Breast epithelium (tissue), 4 donors: ENCODE data around the gene MICAL2. TPM values are rescaled to one million over a fixed set of nuclear protein-coding genes. Genes with fewer than 3 reads are reported as not detected.

Experiments
- DNase-seq, 2 donors: peaks; one replicate each; pipeline ENCODE4 v3.0.0-alpha.2; 2019; ENCODE audit warnings: low spot score in 2 of 2
- H3K27ac ChIP-seq, 2 donors: fragments of 200-600 bp; sonication (generic) in 1 of 2; one replicate each; pipeline ENCODE4 v1.5.1; 2016 to 2019; ENCODE audit warnings: mild to moderate bottlenecking in 1 of 2
- H3K27me3 ChIP-seq, 2 donors: fragments of 200-600 bp; sonication (generic) in 1 of 2; one replicate each; pipeline versions ENCODE4 v1.5.1 to v1.6.0; 2017 to 2019; ENCODE audit warnings: control low read depth in 1 of 2, mild to moderate bottlenecking in 1 of 2
- H3K36me3 ChIP-seq: fragments of 200-600 bp; one replicate; pipeline ENCODE4 v1.5.1; 2019
- H3K4me1 ChIP-seq, 2 donors: fragments of 200-600 bp; sonication (generic); one replicate each; pipeline ENCODE4 v1.5.1; 2016 to 2019; ENCODE audit warnings: control low read depth in 1 of 2
- H3K4me3 ChIP-seq, 3 donors: fragments of 200-600 bp; sonication (generic); 1 replicate in 2 of 3; 2 replicates in 1 of 3; pipeline ENCODE4 v1.5.1; 2016 to 2019; ENCODE audit warnings: mild to moderate bottlenecking in 3 of 3, moderate library complexity in 2 of 3
- H3K9me3 ChIP-seq, 2 donors: fragments of 200-600 bp; sonication (generic) in 1 of 2; one replicate each; pipeline ENCODE4 v1.5.1; 2016 to 2019; ENCODE audit warnings: control low read depth in 1 of 2
- CTCF ChIP-seq, 3 donors: fragments of 450-650 bp; IDR thresholded peaks; one replicate each; pipeline ENCODE4 v1.5.1; 2016 to 2017; ENCODE audit warnings: antibody characterized with exemption in 3 of 3, mild to moderate bottlenecking in 3 of 3, moderate library complexity in 3 of 3
- POLR2A ChIP-seq: fragments of 450-650 bp; IDR thresholded peaks from one replicate; pipeline ENCODE4 v1.6.1; 2016; ENCODE audit warnings: antibody characterized with exemption, mild to moderate bottlenecking, moderate library complexity
- POLR2AphosphoS5 ChIP-seq, 3 donors: sonication (generic); formaldehyde crosslinking; IDR thresholded peaks; one replicate each; pipeline ENCODE4 v1.6.1; 2017; ENCODE audit warnings: antibody characterized with exemption in 3 of 3
- intact Hi-C: fragments of 100-400 bp; cut with DNase I; formaldehyde crosslinking; loops from one replicate; pipeline ENCODE4 v1.15.1; 2023; ENCODE audit warnings: low total_unique reads
- total RNA-seq, 3 donors: library from RNA; depleted of rRNA; stranded (reverse); fragments of >200 nt; gene quantifications; one replicate each; pipeline ENCODE4 v1.1.0, GENCODE V29; 2016

Gene MICAL2
- total RNA-seq, 3 donors from 2014 or later, result 30.9 to 52.4 (median 38.6) TPM

GRCh38 chr11:12235947-12236743 is 125.8 kb downstream of the MICAL2 start:
- intact Hi-C loops, result no loop called here
- no peaks in the 10 kb centered on the region for H3K27me3 ChIP-seq
- no peak overlapping the region for H3K4me3 ChIP-seq
- no peaks in the 10 kb centered on the region for H3K36me3 ChIP-seq
- no peaks in the 10 kb centered on the region for H3K4me1 ChIP-seq
- TF ChIP-seq POLR2AphosphoS5 (IDR thresholded peaks at IDR 0.05), result peak in 1 of 3 donors; percentile 22
- peak; percentile 55 to 83 (median 71) for TF ChIP-seq CTCF (IDR thresholded peaks at IDR 0.05)
- no peak for TF ChIP-seq POLR2A
- H3K9me3 ChIP-seq, result no peaks in the 10 kb centered on the region
- peak overlapping the region; percentile 78 to 83 for H3K27ac ChIP-seq
- peak in 1 of 2 donors; percentile 78 for DNase-seq

- TF ChIP-seq CTCF (IDR thresholded peaks at IDR 0.05), result no peak
- TF ChIP-seq POLR2AphosphoS5 (IDR thresholded peaks at IDR 0.05), result no peak
- TF ChIP-seq POLR2A, result no peak
- no peak for DNase-seq
- intact Hi-C loops, result no loop called here
- Histone ChIP-seq H3K27ac (peak overlapping the region; percentile 78 to 83), H3K27me3 (no peaks in the 10 kb centered on the region), H3K4me1 (no peaks in the 10 kb centered on the region), H3K36me3 (no peaks in the 10 kb centered on the region), H3K4me3 (no peak overlapping the region), H3K9me3 (no peaks in the 10 kb centered on the region)
Observed at GRCh38 chr11:12236744-12237101, 126.3 kb downstream of the MICAL2 start.

- DNase-seq, result no peak
- H3K27me3 ChIP-seq, result no peaks in the 10 kb centered on the region
- intact Hi-C loops, result no loop called here
- H3K4me1 ChIP-seq, result no peaks in the 10 kb centered on the region
- no peak overlapping the region for H3K4me3 ChIP-seq
- no peaks in the 10 kb centered on the region for H3K9me3 ChIP-seq
- no peak for TF ChIP-seq CTCF (IDR thresholded peaks at IDR 0.05)
- H3K36me3 ChIP-seq, result no peaks in the 10 kb centered on the region
- H3K27ac ChIP-seq, result no peak overlapping the region
Observed at GRCh38 chr11:12237381-12237784, 127.0 kb downstream of the MICAL2 start.

- Histone ChIP-seq H3K36me3 (no peaks in the 10 kb centered on the region), H3K9me3 (no peaks in the 10 kb centered on the region), H3K27ac (no peak overlapping the region), H3K4me1 (no peaks in the 10 kb centered on the region), H3K4me3 (no peak overlapping the region), H3K27me3 (no peaks in the 10 kb centered on the region)
- intact Hi-C loops, result no loop called here
- TF ChIP-seq CTCF (IDR thresholded peaks at IDR 0.05), result no peak
- no peak for TF ChIP-seq POLR2AphosphoS5 (IDR thresholded peaks at IDR 0.05)
- TF ChIP-seq POLR2A, result no peak
- no peak for DNase-seq
Observed at GRCh38 chr11:12238420-12238819, 128.0 kb downstream of the MICAL2 start.

GRCh38 chr11:12239396-12239795 is 129.0 kb downstream of the MICAL2 start:
- Histone ChIP-seq H3K4me3 (no peak overlapping the region), H3K27me3 (no peaks in the 10 kb centered on the region), H3K36me3 (no peaks in the 10 kb centered on the region), H3K27ac (no peak overlapping the region), H3K4me1 (no peaks in the 10 kb centered on the region), H3K9me3 (no peaks in the 10 kb centered on the region)
- DNase-seq, result no peak
- no peak for TF ChIP-seq CTCF (IDR thresholded peaks at IDR 0.05)
- TF ChIP-seq POLR2A, result no peak
- TF ChIP-seq POLR2AphosphoS5 (IDR thresholded peaks at IDR 0.05), result no peak
- intact Hi-C loops, result no loop called here
